PC-3 (cell line): Measurements from ENCODE around the gene GSTO1. TPM values are rescaled to one million over a fixed set of nuclear protein-coding genes. Genes with fewer than 3 reads are reported as not detected.
A peak's percentile ranks its signal among the peaks of the same experiment; 100 is the strongest.

ENCODE experiments used
- ATAC-seq: fragments of 200-7000 bp; cut with Tn5 transposase; 2 replicates; pipeline ENCODE4 v1.9.1; 2020; ENCODE audit warnings: mild to moderate bottlenecking, moderate library complexity
- BruUV-seq: library from RNA; stranded (reverse); fragments of 400-500 nt; replicated peaks from 2 replicates; lab custom pipeline; 2021; lab: Mats Ljungman, UMichigan
- CTCF ChIA-PET: fragments of 300-600 bp; sonication (Branson Sonifier 250); formaldehyde crosslinking; loops from one replicate; lab custom pipeline; 2022; ENCODE audit warnings: antibody characterized with exemption; lab: Charles Lee
- POLR2A ChIA-PET: fragments of 300-600 bp; sonication (Branson Sonifier 250); formaldehyde crosslinking; loops from one replicate; lab custom pipeline; 2022; ENCODE audit warnings: antibody characterized with exemption; ENCODE audit not compliant: unreplicated experiment; lab: Charles Lee
- DNase-seq: peaks from one replicate; pipeline ENCODE4 v3.0.0-alpha.2; 2015
- H2AFZ ChIP-seq: fragments of 300-600 bp; sonication (generic); 2 replicates; pipeline ENCODE4 v1.6.0; 2016; ENCODE audit warnings: antibody characterized with exemption, low read length
- H3F3A ChIP-seq: fragments of 300-600 bp; sonication (generic); one replicate; pipeline ENCODE4 v1.6.0; 2017; ENCODE audit warnings: antibody characterized with exemption, low read length, control low read depth, mild to moderate bottlenecking; ENCODE audit not compliant: unreplicated experiment
- H3K27ac ChIP-seq: fragments of 300-600 bp; sonication (generic); 2 replicates; pipeline ENCODE4 v1.5.1; 2016; ENCODE audit warnings: mild to moderate bottlenecking, low read length
- H3K27me3 ChIP-seq: fragments of 300-600 bp; sonication (generic); 2 replicates; pipeline ENCODE4 v1.6.1; 2016; ENCODE audit warnings: low read length, mixed read lengths
- H3K36me3 ChIP-seq: fragments of 300-600 bp; sonication (generic); 2 replicates; pipeline ENCODE4 v1.6.1; 2016; ENCODE audit warnings: low read depth, mixed run types, low read length, mixed read lengths
- H3K4me1 ChIP-seq: fragments of 300-600 bp; sonication (generic); 2 replicates; pipeline ENCODE4 v1.5.1; 2016; ENCODE audit warnings: low read length; ENCODE audit not compliant: insufficient read depth
- H3K4me2 ChIP-seq: fragments of 300-600 bp; sonication (generic); 2 replicates; pipeline ENCODE4 v1.6.0; 2016; ENCODE audit warnings: low read length
- H3K4me3 ChIP-seq: fragments of 300-600 bp; sonication (generic); 2 replicates; pipeline ENCODE4 v1.5.1; 2016; ENCODE audit warnings: mild to moderate bottlenecking, low read length, mixed read lengths
- H3K79me2 ChIP-seq: fragments of 300-600 bp; sonication (generic); 2 replicates; pipeline ENCODE4 v1.6.1; 2017; ENCODE audit warnings: low read length, mixed read lengths
- H3K9ac ChIP-seq: fragments of 300-600 bp; sonication (generic); 2 replicates; pipeline ENCODE4 v1.6.0; 2016; ENCODE audit warnings: mild to moderate bottlenecking, low read length
- H3K9me2 ChIP-seq: fragments of 300-600 bp; sonication (generic); replicated peaks from 2 replicates; pipeline ENCODE4 v1.6.1; 2016; ENCODE audit warnings: mixed run types, low read length, mixed read lengths
- H3K9me3 ChIP-seq: fragments of 300-600 bp; sonication (generic); 2 replicates; pipeline ENCODE4 v1.6.1; 2016; ENCODE audit warnings: low read length, mixed read lengths
- H4K20me1 ChIP-seq: fragments of 300-600 bp; sonication (generic); 2 replicates; pipeline ENCODE4 v1.6.1; 2016; ENCODE audit warnings: low read length, mixed read lengths
- CTCF ChIP-seq: fragments of 300-600 bp; sonication (generic); conservative IDR thresholded peaks from 2 replicates; pipeline ENCODE4 v1.5.1; 2017; ENCODE audit warnings: antibody characterized with exemption, low read depth, mild to moderate bottlenecking, low read length
- EZH2 ChIP-seq: fragments of 300-600 bp; sonication (generic); IDR thresholded peaks from one replicate; pipeline ENCODE4 v1.6.1; 2017; ENCODE audit warnings: antibody characterized with exemption, mild to moderate bottlenecking, low read length; ENCODE audit not compliant: unreplicated experiment
- EZH2phosphoT487 ChIP-seq: fragments of 300-600 bp; sonication (generic); IDR thresholded peaks from 2 replicates; pipeline ENCODE4 v1.6.1; 2018; ENCODE audit warnings: mild to moderate bottlenecking, antibody characterized with exemption, low read length, borderline replicate concordance
- intact Hi-C: fragments of 100-400 bp; cut with micrococcal nuclease; formaldehyde crosslinking; loops from 2 replicates; pipeline ENCODE4 v1.9.0; 2023
- total RNA-seq: library from RNA; depleted of rRNA; stranded (reverse); fragments of >200 nt; gene quantifications from 2 replicates; pipeline ENCODE4 v1.2.3, GENCODE V29; 2014

The GSTO1 gene
- total RNA-seq, 1 experiment from 2014 or later, result 46.0 TPM

GRCh38 chr10:104268713-104269645 is 14.3 kb downstream of the GSTO1 start, which contains the start of gene GSTO2:
GSTO2 (plus strand) TSS chr10:104269184; CDS start chr10:104274916, 5,732 bp downstream.
- POLR2A ChIA-PET, result interaction anchor here (0.9 kb wide), 1 partner anchor 147 kb away, joined by 6 read pairs; the partner anchor contains the start of gene SFR1
- DNase-seq, result peak; percentile 96
- Histone ChIP-seq H3K9me3 (no peaks in the 10 kb centered on the region), H3K4me3 (peak within 1 kb of the TSS; percentile 100), H3K36me3 (peaks cover 12% of the 10 kb centered on the region), H3K4me2 (peak within 1 kb of the TSS; percentile 93), H3K79me2 (peaks cover 48% of the 10 kb centered on the region), H4K20me1 (no peaks in the 10 kb centered on the region), H3K27ac (peak within 1 kb of the TSS; percentile 51), H3K4me1 (peaks cover 19% of the 10 kb centered on the region), H3F3A (no peaks in the 10 kb centered on the region), H3K27me3 (no peaks in the 10 kb centered on the region), H2AFZ (peak within 1 kb of the TSS; percentile 91), H3K9ac (peak within 1 kb of the TSS; percentile 92), H3K9me2 (no peaks in the 10 kb centered on the region)
- TF ChIP-seq CTCF, result no peak
- TF ChIP-seq EZH2phosphoT487, result no peak
- no peak for TF ChIP-seq EZH2
- ATAC-seq, result peak; percentile 99
- intact Hi-C loops, result no loop called here
- CTCF ChIA-PET, result no interaction called here
- TSS peak; percentile 92 for BruUV-seq

GRCh38 chr10:104273286-104273685 is 18.6 kb downstream of the GSTO1 start:
- no peaks in the 10 kb centered on the region for H3K9me3 ChIP-seq
- ChIA-PET CTCF (interaction anchor here (2.6 kb wide), 1 partner anchor 27 kb away, joined by 10 read pairs; no protein-coding TSS in a partner anchor), POLR2A (no interaction called here)
- H3K79me2 ChIP-seq, result peaks cover 16% of the 10 kb centered on the region
- intact Hi-C loops, result no loop called here
- ATAC-seq (no peak), DNase-seq (peak; percentile 7)
- no peaks in the 10 kb centered on the region for H4K20me1 ChIP-seq
- H3K4me2 ChIP-seq, result no peak overlapping the region
- no peak overlapping the region for H3K9ac ChIP-seq
- no peak overlapping the region for H2AFZ ChIP-seq
- no peaks in the 10 kb centered on the region; the same call in 1 of the 2 replicates for H3K36me3 ChIP-seq
- no peaks in the 10 kb centered on the region for H3F3A ChIP-seq
- H3K27me3 ChIP-seq, result no peaks in the 10 kb centered on the region
- TF ChIP-seq EZH2 (no peak), EZH2phosphoT487 (no peak), CTCF (no peak)
- no TSS peak for BruUV-seq
- no peak overlapping the region for H3K27ac ChIP-seq
- H3K9me2 ChIP-seq, result no peaks in the 10 kb centered on the region
- peaks cover 24% of the 10 kb centered on the region for H3K4me1 ChIP-seq
- H3K4me3 ChIP-seq, result no peak overlapping the region
